Measurements from ENCODE around the gene C18orf32. TPM values are rescaled to one million over a fixed set of nuclear protein-coding genes. Genes with fewer than 3 reads are reported as not detected.
A peak's percentile ranks its signal among the peaks of the same experiment; 100 is the strongest.

The C18orf32 gene
- total RNA-seq, 4 donors from 2014 or later: 10.0 to 50.2 (median 28.1) TPM

GRCh38 chr18:49464718-49465598, 22.1 kb downstream of the C18orf32 start:
- Histone ChIP-seq H3K36me3 (no peaks in the 10 kb centered on the region), H3K9me3 (no peaks in the 10 kb centered on the region), H3K27me3 (no peaks in the 10 kb centered on the region), H3K4me3 (no peak overlapping the region), H3K4me1 (peaks cover 0 to 7% (median 2%) of the 10 kb centered on the region in 4 donors), H3K27ac (no peak overlapping the region)
- 73 to 79% methylated on average over 4 to 8 of the region's 8 CpGs for WGBS, 2 donors (ENCODE audit: low coverage in 1 of 2)
- no peak for DNase-seq
- in situ Hi-C loops (cut with MboI; ENCODE audit: low pct_ligation_motif_present in 1 of 4, low pct_unique_long_range_greater_than_20kb in 1 of 4, low sequenced_read_pairs in 3 of 4): no loop called here
- TF ChIP-seq, protein P1, sequence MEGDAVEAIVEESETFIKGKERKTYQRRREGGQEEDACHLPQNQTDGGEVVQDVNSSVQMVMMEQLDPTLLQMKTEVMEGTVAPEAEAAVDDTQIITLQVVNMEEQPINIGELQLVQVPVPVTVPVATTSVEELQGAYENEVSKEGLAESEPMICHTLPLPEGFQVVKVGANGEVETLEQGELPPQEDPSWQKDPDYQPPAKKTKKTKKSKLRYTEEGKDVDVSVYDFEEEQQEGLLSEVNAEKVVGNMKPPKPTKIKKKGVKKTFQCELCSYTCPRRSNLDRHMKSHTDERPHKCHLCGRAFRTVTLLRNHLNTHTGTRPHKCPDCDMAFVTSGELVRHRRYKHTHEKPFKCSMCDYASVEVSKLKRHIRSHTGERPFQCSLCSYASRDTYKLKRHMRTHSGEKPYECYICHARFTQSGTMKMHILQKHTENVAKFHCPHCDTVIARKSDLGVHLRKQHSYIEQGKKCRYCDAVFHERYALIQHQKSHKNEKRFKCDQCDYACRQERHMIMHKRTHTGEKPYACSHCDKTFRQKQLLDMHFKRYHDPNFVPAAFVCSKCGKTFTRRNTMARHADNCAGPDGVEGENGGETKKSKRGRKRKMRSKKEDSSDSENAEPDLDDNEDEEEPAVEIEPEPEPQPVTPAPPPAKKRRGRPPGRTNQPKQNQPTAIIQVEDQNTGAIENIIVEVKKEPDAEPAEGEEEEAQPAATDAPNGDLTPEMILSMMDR (IDR thresholded peaks at IDR 0.05): no peak
- TF ChIP-seq POLR2A (IDR thresholded peaks at IDR 0.05) (no peak), POLR2AphosphoS5 (IDR thresholded peaks at IDR 0.05) (no peak), EP300 (IDR thresholded peaks at IDR 0.05; ENCODE audit: low read depth) (no peak)
- intact Hi-C loops (cut with DNase I; ENCODE audit: low total_unique reads): no loop called here

DNA sequence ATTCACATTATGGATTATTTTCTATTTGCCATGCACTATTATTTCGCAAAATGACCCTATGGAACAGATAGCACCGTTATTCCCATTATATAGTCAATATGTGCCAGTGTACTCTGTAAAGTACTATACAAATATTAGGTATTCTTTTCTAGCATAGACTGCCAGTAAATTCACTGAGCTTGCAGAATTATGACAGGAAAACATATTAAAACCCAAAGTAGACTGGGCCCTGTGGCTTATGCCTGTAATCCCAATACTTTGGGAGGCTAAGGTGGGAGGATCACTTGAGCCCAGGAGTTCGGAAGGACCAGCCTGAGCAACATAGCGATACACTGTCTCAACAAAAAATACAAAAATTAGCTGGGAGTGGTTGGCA, 25.4 kb downstream of the C18orf32 start:
- H3K4me1 ChIP-seq: peaks cover 0 to 22% (median 13%) of the 10 kb centered on the region in 4 donors
- WGBS, 2 donors (ENCODE audit: low coverage in 1 of 2): 92 to 98% methylated on average over 2 to 4 of the region's 4 CpGs
- TF ChIP-seq POLR2A (IDR thresholded peaks at IDR 0.05) (no peak), EP300 (IDR thresholded peaks at IDR 0.05; ENCODE audit: low read depth) (no peak), POLR2AphosphoS5 (IDR thresholded peaks at IDR 0.05) (no peak)
- TF ChIP-seq, protein P1 (IDR thresholded peaks at IDR 0.05): no peak
- H3K9me3 ChIP-seq: no peaks in the 10 kb centered on the region
- H3K27me3 ChIP-seq: no peaks in the 10 kb centered on the region
- intact Hi-C loops (cut with DNase I; ENCODE audit: low total_unique reads): no loop called here
- H3K4me3 ChIP-seq: no peak overlapping the region
- no peak for DNase-seq
- in situ Hi-C loops (cut with MboI; ENCODE audit: low pct_ligation_motif_present in 1 of 4, low pct_unique_long_range_greater_than_20kb in 1 of 4, low sequenced_read_pairs in 3 of 4): no loop called here
- no peaks in the 10 kb centered on the region for H3K36me3 ChIP-seq
- H3K27ac ChIP-seq: no peak overlapping the region

DNA sequence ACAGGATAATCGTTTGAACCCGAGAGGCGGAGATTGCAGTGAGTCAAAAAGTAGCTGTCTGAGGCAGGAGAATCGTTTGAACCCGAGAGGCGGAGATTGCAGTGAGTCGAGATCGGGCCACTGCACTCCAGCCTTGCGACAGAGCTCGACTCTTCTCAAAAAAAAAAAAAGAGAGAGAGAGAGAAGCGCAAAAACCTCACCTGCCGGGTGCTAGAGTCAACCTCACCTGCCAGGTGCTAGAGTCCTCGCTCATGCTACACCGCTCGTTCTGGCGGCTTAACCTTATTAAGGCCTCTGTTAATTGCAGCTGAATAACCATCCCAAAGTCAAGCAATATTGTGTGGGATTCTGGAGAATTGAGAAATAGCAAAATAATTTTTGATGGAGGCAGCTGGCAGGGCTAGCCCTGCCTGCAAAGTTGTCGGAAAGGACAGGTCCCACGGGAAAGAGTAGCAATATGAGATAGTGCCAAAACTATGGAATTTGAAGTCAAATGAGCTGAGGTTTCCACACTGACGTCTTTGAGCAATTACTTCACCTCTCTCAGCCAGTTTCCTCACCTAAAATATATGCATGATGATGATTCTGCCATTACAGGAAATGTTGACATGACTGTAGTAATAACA, 25.9 kb downstream of the C18orf32 start:
- H3K36me3 ChIP-seq: no peaks in the 10 kb centered on the region
- DNase-seq: no peak
- H3K4me1 ChIP-seq: peaks cover 0 to 22% (median 13%) of the 10 kb centered on the region in 4 donors
- H3K9me3 ChIP-seq: no peaks in the 10 kb centered on the region
- peak overlapping the region; percentile 88 to 93 (median 91) for H3K27ac ChIP-seq
- in situ Hi-C loops (cut with MboI; ENCODE audit: low pct_ligation_motif_present in 1 of 4, low pct_unique_long_range_greater_than_20kb in 1 of 4, low sequenced_read_pairs in 3 of 4) (no loop called here), intact Hi-C loops (cut with DNase I; ENCODE audit: low total_unique reads) (no loop called here)
- 73 to 74% methylated on average over 17 to 19 of the region's 19 CpGs for WGBS, 2 donors (ENCODE audit: low coverage in 1 of 2)
- no peaks in the 10 kb centered on the region for H3K27me3 ChIP-seq
- H3K4me3 ChIP-seq: peak overlapping the region; percentile 90 to 99 (median 94)
- TF ChIP-seq, protein P1 (IDR thresholded peaks at IDR 0.05): no peak
- TF ChIP-seq EP300 (IDR thresholded peaks at IDR 0.05; ENCODE audit: low read depth): no peak
- TF ChIP-seq POLR2A (IDR thresholded peaks at IDR 0.05): no peak
- no peak for TF ChIP-seq POLR2AphosphoS5 (IDR thresholded peaks at IDR 0.05)

- peak overlapping the region; percentile 88 to 93 (median 91) for H3K27ac ChIP-seq
- intact Hi-C loops (cut with DNase I; ENCODE audit: low total_unique reads) (no loop called here), in situ Hi-C loops (cut with MboI; ENCODE audit: low pct_ligation_motif_present in 1 of 4, low pct_unique_long_range_greater_than_20kb in 1 of 4, low sequenced_read_pairs in 3 of 4) (no loop called here)
- TF ChIP-seq POLR2A (IDR thresholded peaks at IDR 0.05): no peak
- TF ChIP-seq EP300 (IDR thresholded peaks at IDR 0.05; ENCODE audit: low read depth): no peak
- TF ChIP-seq, protein P1 (IDR thresholded peaks at IDR 0.05): no peak
- no peak for TF ChIP-seq POLR2AphosphoS5 (IDR thresholded peaks at IDR 0.05)
- H3K4me1 ChIP-seq: peaks cover 0 to 22% (median 13%) of the 10 kb centered on the region in 4 donors
- H3K9me3 ChIP-seq: no peaks in the 10 kb centered on the region
- DNase-seq: no peak
- no peaks in the 10 kb centered on the region for H3K36me3 ChIP-seq
- H3K27me3 ChIP-seq: no peaks in the 10 kb centered on the region
- WGBS, 2 donors (ENCODE audit: low coverage in 1 of 2): 22 to 29% methylated on average over 6 to 16 of the region's 16 CpGs
- H3K4me3 ChIP-seq: peak overlapping the region; percentile 90 to 99 (median 94)
Observed at GRCh38 chr18:49459404-49460171, 27.4 kb downstream of the C18orf32 start.

All from transverse colon (tissue), 4 donors.